ENCODE results near the gene MROH2A.
A peak's percentile ranks its signal among the peaks of the same experiment; 100 is the strongest.

Gene MROH2A

DNA sequence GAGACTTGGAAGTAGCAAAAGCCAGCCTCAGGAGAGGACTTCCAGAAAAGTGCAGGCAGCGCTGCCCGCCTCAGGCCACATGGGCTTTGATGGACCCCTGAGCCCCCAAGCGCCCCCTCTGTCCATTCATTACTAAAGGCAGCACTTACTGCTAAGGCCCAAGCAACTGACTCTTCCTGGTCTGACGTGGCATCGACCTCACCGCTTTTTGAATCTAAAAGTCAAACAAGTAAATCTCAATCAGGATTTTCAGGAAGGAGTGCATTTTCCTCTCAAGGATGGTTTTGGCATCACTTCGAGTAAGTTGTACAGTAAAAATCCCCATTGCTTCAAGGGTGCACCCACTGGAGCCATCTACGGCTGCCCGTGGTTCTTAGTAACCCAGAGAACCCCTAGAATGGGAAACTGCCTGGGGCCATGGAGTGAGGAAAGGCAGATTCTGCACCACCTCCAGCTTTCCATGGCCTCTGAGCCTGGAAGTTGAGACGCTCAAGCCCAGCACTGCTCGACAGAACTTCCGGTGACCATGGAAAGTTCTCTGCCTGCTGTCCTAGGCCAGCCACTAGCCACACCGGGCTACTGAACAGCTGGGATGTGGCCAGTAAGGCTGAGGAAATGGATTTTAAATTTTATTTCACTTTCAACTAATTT, 69.2 kb downstream of the MROH2A start:
- ChIA-PET CTCF (no interaction called here), POLR2A (ENCODE audit: low non-redundant PET) (no interaction called here)

DNA sequence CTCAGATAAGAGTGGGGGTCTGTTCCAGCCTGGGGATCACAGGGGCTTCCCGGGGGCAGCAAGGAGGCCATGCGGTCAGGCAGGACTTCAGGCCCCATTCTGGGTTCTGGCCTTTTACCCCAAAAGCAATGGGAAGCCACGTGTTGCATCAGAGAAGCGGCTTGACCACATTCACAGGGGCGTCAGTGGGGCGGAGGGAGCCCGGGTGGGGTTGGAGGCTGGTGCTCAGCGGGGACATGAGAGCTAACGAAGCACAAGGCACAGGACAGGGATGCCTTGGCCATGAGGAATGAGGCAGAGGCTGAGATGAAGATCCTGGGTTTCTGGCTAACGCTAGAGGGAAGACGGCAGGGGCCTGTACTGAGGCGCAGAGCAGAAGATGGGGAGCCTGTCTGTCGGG, 70.1 kb downstream of the MROH2A start:
- TF ChIP-seq, protein P1, sequence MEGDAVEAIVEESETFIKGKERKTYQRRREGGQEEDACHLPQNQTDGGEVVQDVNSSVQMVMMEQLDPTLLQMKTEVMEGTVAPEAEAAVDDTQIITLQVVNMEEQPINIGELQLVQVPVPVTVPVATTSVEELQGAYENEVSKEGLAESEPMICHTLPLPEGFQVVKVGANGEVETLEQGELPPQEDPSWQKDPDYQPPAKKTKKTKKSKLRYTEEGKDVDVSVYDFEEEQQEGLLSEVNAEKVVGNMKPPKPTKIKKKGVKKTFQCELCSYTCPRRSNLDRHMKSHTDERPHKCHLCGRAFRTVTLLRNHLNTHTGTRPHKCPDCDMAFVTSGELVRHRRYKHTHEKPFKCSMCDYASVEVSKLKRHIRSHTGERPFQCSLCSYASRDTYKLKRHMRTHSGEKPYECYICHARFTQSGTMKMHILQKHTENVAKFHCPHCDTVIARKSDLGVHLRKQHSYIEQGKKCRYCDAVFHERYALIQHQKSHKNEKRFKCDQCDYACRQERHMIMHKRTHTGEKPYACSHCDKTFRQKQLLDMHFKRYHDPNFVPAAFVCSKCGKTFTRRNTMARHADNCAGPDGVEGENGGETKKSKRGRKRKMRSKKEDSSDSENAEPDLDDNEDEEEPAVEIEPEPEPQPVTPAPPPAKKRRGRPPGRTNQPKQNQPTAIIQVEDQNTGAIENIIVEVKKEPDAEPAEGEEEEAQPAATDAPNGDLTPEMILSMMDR (conservative IDR thresholded peaks at IDR 0.05; ENCODE audit: low read depth) = no peak
- CTCF ChIA-PET = no interaction called here
- POLR2A ChIA-PET (ENCODE audit: low non-redundant PET) = no interaction called here
- H3K27ac ChIP-seq = peak overlapping the region; percentile 26
- no peak for DNase-seq (ENCODE audit: low spot score)

More for the DNA sequence above, 69.2 kb downstream of the MROH2A start:
- TF ChIP-seq, protein P1 (conservative IDR thresholded peaks at IDR 0.05; ENCODE audit: low read depth) = no peak
- H3K27ac ChIP-seq = peak overlapping the region; percentile 10; the same call in 1 of the 2 replicates
- DNase-seq (ENCODE audit: low spot score) = no peak

DNA sequence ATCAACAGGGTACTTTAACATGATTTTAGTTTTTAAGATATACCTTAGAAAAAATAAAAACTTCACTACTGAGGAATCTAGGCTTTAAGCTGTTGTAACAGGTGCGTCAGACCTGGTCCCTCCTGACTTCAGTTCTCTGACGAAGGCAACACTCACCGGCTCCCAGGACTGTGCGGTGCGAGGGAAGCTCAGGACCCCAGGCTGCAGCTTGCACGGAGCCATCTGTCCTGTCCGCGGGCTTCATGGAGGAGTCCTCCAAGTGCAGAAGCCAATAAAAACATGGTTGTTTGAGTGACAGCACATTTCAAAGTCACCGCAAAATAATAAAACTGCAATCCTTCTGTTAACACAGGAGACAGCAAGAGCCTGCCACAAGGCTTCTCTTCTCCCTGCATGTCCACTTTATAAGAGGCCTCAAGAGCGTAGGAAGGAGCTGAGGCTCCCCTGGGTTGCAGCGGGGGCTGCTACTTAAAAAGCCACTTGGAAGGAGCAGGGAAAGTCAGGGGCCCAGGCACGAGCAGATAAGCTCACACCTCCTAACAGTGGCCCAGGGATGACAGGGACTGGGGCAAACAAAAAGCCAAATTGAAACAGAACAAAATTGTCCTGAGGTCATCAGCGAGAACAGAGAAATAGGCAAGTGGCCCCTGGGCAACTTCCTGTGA, 71.6 kb downstream of the MROH2A start:
- peak overlapping the region; percentile 26 for H3K27ac ChIP-seq
- no peak for DNase-seq (ENCODE audit: low spot score)
- TF ChIP-seq, protein P1 (conservative IDR thresholded peaks at IDR 0.05; ENCODE audit: low read depth) = no peak
- ChIA-PET POLR2A (ENCODE audit: low non-redundant PET) (no interaction called here), CTCF (no interaction called here)

DNA sequence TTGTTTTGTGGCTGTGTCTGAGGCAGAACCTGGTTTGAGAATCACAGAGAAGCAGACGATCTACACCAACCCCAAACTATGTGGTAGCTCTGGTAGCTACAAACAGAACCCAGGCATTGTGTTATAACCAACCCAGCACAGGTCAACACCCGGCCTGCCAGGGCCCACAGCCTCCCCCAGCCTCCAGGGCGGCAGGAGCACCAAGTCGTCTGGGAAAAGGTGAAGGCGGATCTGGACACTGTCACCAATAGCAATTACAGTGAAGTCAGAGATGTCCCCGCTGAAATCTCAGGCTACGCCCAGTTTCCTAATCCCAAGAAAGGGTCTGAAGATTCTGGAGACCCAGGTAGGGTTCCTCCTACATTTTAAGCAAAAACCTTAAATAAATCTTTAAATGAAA, 72.6 kb downstream of the MROH2A start:
- POLR2A ChIA-PET (ENCODE audit: low non-redundant PET) = no interaction called here
- TF ChIP-seq, protein P1 (conservative IDR thresholded peaks at IDR 0.05; ENCODE audit: low read depth) = no peak
- DNase-seq (ENCODE audit: low spot score) = no peak
- peak overlapping the region; percentile 26 for H3K27ac ChIP-seq
- CTCF ChIA-PET = no interaction called here

DNA sequence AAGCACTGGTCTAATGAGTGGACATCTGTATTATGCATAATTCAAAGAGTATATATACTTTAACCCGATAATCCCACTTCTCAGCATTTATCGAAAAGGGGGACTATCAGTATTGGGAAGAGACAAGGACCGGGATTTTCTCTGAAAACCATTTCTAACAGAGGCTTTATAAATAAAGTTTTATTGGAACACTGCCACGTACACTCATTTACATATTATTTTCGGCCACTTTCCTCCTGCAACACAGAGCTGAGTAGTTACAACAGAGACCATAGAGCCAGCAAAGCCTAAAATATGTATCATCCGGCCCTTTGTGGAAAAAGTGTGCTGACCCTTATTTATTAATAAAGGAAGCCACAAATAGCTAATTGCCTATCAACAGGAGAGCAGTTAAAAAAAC, 73.0 kb downstream of the MROH2A start:
- POLR2A ChIA-PET (ENCODE audit: low non-redundant PET) = no interaction called here
- DNase-seq (ENCODE audit: low spot score) = no peak
- CTCF ChIA-PET = no interaction called here
- H3K27ac ChIP-seq = no peak overlapping the region
- TF ChIP-seq, protein P1 (conservative IDR thresholded peaks at IDR 0.05; ENCODE audit: low read depth) = no peak

DNA sequence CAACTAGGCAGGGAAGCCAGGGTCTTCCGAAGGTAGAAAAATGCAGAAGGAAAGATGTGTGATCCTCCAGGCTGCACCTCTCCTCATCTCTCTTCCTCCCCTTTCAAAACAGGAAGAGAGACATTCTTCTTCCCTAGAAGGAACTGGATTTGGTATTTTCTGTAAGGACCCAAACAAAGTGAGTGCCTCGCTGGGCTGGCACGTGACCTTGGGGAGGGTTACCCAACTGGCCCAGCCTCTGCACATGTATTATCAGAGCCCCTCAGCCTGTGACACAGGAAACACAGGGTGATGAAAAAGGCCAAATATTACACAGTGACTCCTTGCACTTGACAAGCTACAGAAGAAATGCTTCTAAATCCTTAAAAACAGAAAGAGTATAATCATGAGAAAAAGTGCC, 73.9 kb downstream of the MROH2A start:
- TF ChIP-seq, protein P1 (conservative IDR thresholded peaks at IDR 0.05; ENCODE audit: low read depth) = no peak
- POLR2A ChIA-PET (ENCODE audit: low non-redundant PET) = no interaction called here
- DNase-seq (ENCODE audit: low spot score) = no peak
- peak overlapping the region; percentile 27 for H3K27ac ChIP-seq
- CTCF ChIA-PET = no interaction called here

Measured in RWPE1 (cell line).